MM.1S (cell line): ENCODE measurements around the gene ABCB4.

Experiments used
- DNase-seq: peaks from one replicate; pipeline ENCODE4 v3.0.0-alpha.2; 2015
- H2AFZ ChIP-seq: fragments of 300-600 bp; sonication (generic); 2 replicates; pipeline ENCODE4 v1.6.0; 2016; ENCODE audit warnings: antibody characterized with exemption, low read length
- H3F3A ChIP-seq: fragments of 300-600 bp; sonication (generic); 2 replicates; pipeline ENCODE4 v1.6.1; 2016; ENCODE audit warnings: mild to moderate bottlenecking, antibody characterized with exemption, low read length, moderate library complexity, mixed read lengths; ENCODE audit not compliant: insufficient read depth
- H3K27ac ChIP-seq: fragments of 300-600 bp; sonication (generic); 2 replicates; pipeline ENCODE4 v1.5.1; 2016; ENCODE audit warnings: mild to moderate bottlenecking, low read length
- H3K27me3 ChIP-seq: fragments of 300-600 bp; sonication (generic); replicated peaks from 2 replicates; pipeline ENCODE4 v1.6.0; 2016; ENCODE audit warnings: low read length; ENCODE audit not compliant: insufficient read depth
- H3K36me3 ChIP-seq: fragments of 300-600 bp; sonication (generic); replicated peaks from 2 replicates; pipeline ENCODE4 v1.6.1; 2016; ENCODE audit warnings: mild to moderate bottlenecking, low read length, mixed read lengths; ENCODE audit not compliant: insufficient read depth
- H3K4me1 ChIP-seq: fragments of 300-600 bp; sonication (generic); 2 replicates; pipeline ENCODE4 v1.6.1; 2016; ENCODE audit warnings: low read length, mixed read lengths
- H3K4me2 ChIP-seq: fragments of 300-600 bp; sonication (generic); 2 replicates; pipeline ENCODE4 v1.6.0; 2016; ENCODE audit warnings: low read depth, low read length
- H3K4me3 ChIP-seq: fragments of 300-600 bp; sonication (generic); 2 replicates; pipeline ENCODE4 v1.5.1; 2016; ENCODE audit warnings: low read length, mixed read lengths
- H3K79me2 ChIP-seq: fragments of 300-600 bp; sonication (generic); 2 replicates; pipeline ENCODE4 v1.6.1; 2016; ENCODE audit warnings: mixed run types, low read length, mixed read lengths
- H3K9ac ChIP-seq: fragments of 300-600 bp; sonication (generic); 2 replicates; pipeline ENCODE4 v1.6.1; 2016; ENCODE audit warnings: low read length, mixed read lengths
- H3K9me2 ChIP-seq: fragments of 300-600 bp; sonication (generic); replicated peaks from 2 replicates; pipeline ENCODE4 v1.6.1; 2016; ENCODE audit warnings: mild to moderate bottlenecking, low read length, mixed read lengths; ENCODE audit not compliant: insufficient read depth
- H3K9me3 ChIP-seq: fragments of 300-600 bp; sonication (generic); replicated peaks from 2 replicates; pipeline ENCODE4 v1.6.1; 2016; ENCODE audit warnings: mild to moderate bottlenecking, low read length, mixed read lengths; ENCODE audit not compliant: insufficient read depth
- H4K20me1 ChIP-seq: fragments of 300-600 bp; sonication (generic); 2 replicates; pipeline ENCODE4 v1.6.1; 2016; ENCODE audit warnings: mild to moderate bottlenecking, low read length, moderate library complexity, mixed read lengths; ENCODE audit not compliant: insufficient read depth
- CTCF ChIP-seq: fragments of 300-600 bp; sonication (generic); IDR thresholded peaks from 2 replicates; pipeline ENCODE4 v1.5.1; 2016; ENCODE audit warnings: antibody characterized with exemption, low read length, mixed read lengths
- EZH2 ChIP-seq: fragments of 300-600 bp; sonication (generic); optimal IDR thresholded peaks from 2 replicates; pipeline ENCODE3; 2017; ENCODE audit warnings: low read depth, mild to moderate bottlenecking, antibody characterized with exemption, low read length, mixed read lengths
- EZH2phosphoT487 ChIP-seq: fragments of 300-600 bp; sonication (generic); IDR thresholded peaks from 2 replicates; pipeline ENCODE4 v1.6.1; 2018; ENCODE audit warnings: antibody characterized with exemption, low read length

The ABCB4 gene

GRCh38 chr7:87447116-87447635, 28.3 kb downstream of the ABCB4 start:
- Histone ChIP-seq H3K9me2 (no peaks in the 10 kb centered on the region), H3K27me3 (no peaks in the 10 kb centered on the region), H3K27ac (no peak overlapping the region), H3K4me1 (peaks cover 9% of the 10 kb centered on the region; the same call in 1 of the 2 replicates), H3K36me3 (no peaks in the 10 kb centered on the region), H3K4me3 (no peak overlapping the region), H3K79me2 (no peaks in the 10 kb centered on the region), H3K4me2 (no peak overlapping the region), H3F3A (peaks cover 9% of the 10 kb centered on the region; the same call in 1 of the 2 replicates), H4K20me1 (no peaks in the 10 kb centered on the region), H3K9me3 (no peaks in the 10 kb centered on the region), H3K9ac (no peak overlapping the region), H2AFZ (no peak overlapping the region)
- DNase-seq = no peak
- TF ChIP-seq EZH2 = no peak
- TF ChIP-seq CTCF = no peak
- no peak for TF ChIP-seq EZH2phosphoT487

- Histone ChIP-seq H3K4me2 (no peak overlapping the region; the same call in 1 of the 2 replicates), H3K9me2 (no peaks in the 10 kb centered on the region), H3K4me1 (peaks cover 9% of the 10 kb centered on the region; the same call in 1 of the 2 replicates), H3K9ac (no peak overlapping the region), H3F3A (peaks cover 9% of the 10 kb centered on the region; the same call in 1 of the 2 replicates), H3K36me3 (no peaks in the 10 kb centered on the region), H3K27me3 (no peaks in the 10 kb centered on the region), H4K20me1 (no peaks in the 10 kb centered on the region), H2AFZ (no peak overlapping the region), H3K4me3 (no peak overlapping the region), H3K79me2 (no peaks in the 10 kb centered on the region), H3K27ac (no peak overlapping the region), H3K9me3 (no peaks in the 10 kb centered on the region)
- TF ChIP-seq EZH2 (no peak), EZH2phosphoT487 (no peak), CTCF (no peak)
- DNase-seq = peak; percentile 29
Observed at GRCh38 chr7:87445897-87446296, 29.6 kb downstream of the ABCB4 start.

GRCh38 chr7:87435546-87435945, 39.9 kb downstream of the ABCB4 start:
- Histone ChIP-seq H3F3A (no peaks in the 10 kb centered on the region), H3K4me3 (no peak overlapping the region)

More at GRCh38 chr7:87435546-87435945, 39.9 kb downstream of the ABCB4 start:
- TF ChIP-seq EZH2phosphoT487 (no peak), EZH2 (no peak), CTCF (no peak)
- Histone ChIP-seq H4K20me1 (no peaks in the 10 kb centered on the region), H3K9ac (no peak overlapping the region), H2AFZ (no peak overlapping the region), H3K4me1 (peaks cover 6% of the 10 kb centered on the region), H3K9me3 (no peaks in the 10 kb centered on the region), H3K36me3 (no peaks in the 10 kb centered on the region), H3K4me2 (no peak overlapping the region), H3K27me3 (no peaks in the 10 kb centered on the region), H3K9me2 (no peaks in the 10 kb centered on the region), H3K79me2 (no peaks in the 10 kb centered on the region), H3K27ac (no peak overlapping the region)
- no peak for DNase-seq
